Hematopoietic multipotent progenitor cell treated with erythropoietin and hydrocortisone succinate and interleukin-3 and kit ligand, for 15 days (in vitro differentiated cells): ENCODE data around the gene ELP4.

ENCODE experiments used
- DNase-seq: peaks from one replicate; pipeline ENCODE4 v3.0.0-alpha.2; 2015; ENCODE audit warnings: low spot score

Gene ELP4

GRCh38 chr11:31779374-31779791, 269.8 kb downstream of the ELP4 start:
- DNase-seq: no peak

- DNase-seq: no peak
Measured at GRCh38 chr11:31780078-31780477, 270.5 kb downstream of the ELP4 start.

- no peak for DNase-seq
Measured at GRCh38 chr11:31780480-31780971, 271.0 kb downstream of the ELP4 start.

- no peak for DNase-seq
Measured at GRCh38 chr11:31782257-31782656, 272.7 kb downstream of the ELP4 start.

GRCh38 chr11:31783252-31783651, 273.7 kb downstream of the ELP4 start:
- no peak for DNase-seq

- DNase-seq: no peak
Measured at GRCh38 chr11:31784611-31785010, 275.0 kb downstream of the ELP4 start.

- DNase-seq: no peak
Measured at GRCh38 chr11:31786996-31787685, 277.6 kb downstream of the ELP4 start.

- no peak for DNase-seq
Measured at GRCh38 chr11:31788085-31788484, 278.5 kb downstream of the ELP4 start.

- no peak for DNase-seq
Measured at GRCh38 chr11:31790649-31791048, 281.1 kb downstream of the ELP4 start.

- DNase-seq: no peak
Measured at GRCh38 chr11:31792036-31792435, 282.5 kb downstream of the ELP4 start.

GRCh38 chr11:31792456-31792855, 282.9 kb downstream of the ELP4 start:
- no peak for DNase-seq

- no peak for DNase-seq
Measured at GRCh38 chr11:31793264-31793663, 283.7 kb downstream of the ELP4 start.

- DNase-seq: no peak
Measured at GRCh38 chr11:31794548-31794947, 285.0 kb downstream of the ELP4 start.

- DNase-seq: no peak
Measured at GRCh38 chr11:31795706-31796498, 286.3 kb downstream of the ELP4 start.

- DNase-seq: no peak
Measured at GRCh38 chr11:31796499-31797189, 287.1 kb downstream of the ELP4 start.

GRCh38 chr11:31797190-31798056, 287.9 kb downstream of the ELP4 start:
- no peak for DNase-seq

GRCh38 chr11:31798057-31798553, 288.5 kb downstream of the ELP4 start:
- no peak for DNase-seq

GRCh38 chr11:31798554-31799434, 289.2 kb downstream of the ELP4 start:
- no peak for DNase-seq

GRCh38 chr11:31799435-31800397, 290.1 kb downstream of the ELP4 start:
- DNase-seq: no peak
